SU-DHL-6 (cell line): Measurements from ENCODE around the gene ATF7.

Experiments used
- CTCF ChIP-seq: fragments of 200-600 bp; sonication (generic); IDR thresholded peaks from one replicate; pipeline ENCODE4 v1.5.1; 2017; ENCODE audit warnings: antibody characterized with exemption, mild to moderate bottlenecking, low read length, moderate library complexity; ENCODE audit not compliant: insufficient read depth, poor library complexity, severe bottlenecking
- EZH2phosphoT487 ChIP-seq: fragments of 200-600 bp; sonication (generic), shearing (Covaris generic); conservative IDR thresholded peaks from 2 replicates; pipeline ENCODE4 v1.6.1; 2018; ENCODE audit warnings: mild to moderate bottlenecking, antibody characterized with exemption, low read length, moderate library complexity, mixed read lengths

DNA sequence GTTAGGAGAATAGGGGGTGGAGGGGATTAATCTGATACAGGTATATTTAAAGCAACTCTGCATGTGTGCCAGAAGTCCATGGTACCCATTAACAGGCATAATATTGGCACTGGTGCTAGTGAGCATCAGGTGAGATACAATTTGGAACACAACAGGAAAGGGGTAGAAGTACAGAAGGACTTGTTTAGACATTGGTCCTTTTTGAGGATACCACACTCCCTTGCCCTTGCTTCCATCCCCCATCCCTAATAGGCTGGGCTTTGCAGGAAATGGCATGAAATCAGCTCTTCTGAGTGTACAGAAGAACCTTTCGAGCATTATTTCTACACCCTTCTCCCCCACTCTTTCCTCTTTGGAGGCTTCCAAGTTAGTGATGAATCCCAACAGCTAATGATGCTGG is 157.9 kb downstream of the ATF7 start:
- TF ChIP-seq CTCF, result no peak
- no peak for TF ChIP-seq EZH2phosphoT487
